Measurements from ENCODE around the gene TOP1. TPM values are rescaled to one million over a fixed set of nuclear protein-coding genes. Genes with fewer than 3 reads are reported as not detected.

TOP1 gene
- total RNA-seq, 1 donor from 2014 or later, result 38.1 TPM

GRCh38 chr20:41118632-41119031, 90.0 kb downstream of the TOP1 start:
- peaks cover 0 to 85% of the 10 kb centered on the region in 2 donors for H3K36me3 ChIP-seq
- no peaks in the 10 kb centered on the region for H3K9me3 ChIP-seq

GRCh38 chr20:41119614-41120561, 91.3 kb downstream of the TOP1 start:
- no peaks in the 10 kb centered on the region for H3K9me3 ChIP-seq
- TF ChIP-seq POLR2AphosphoS5 (IDR thresholded peaks at IDR 0.05; ENCODE audit: insufficient read depth in 1 of 2, low read depth in 1 of 2) (no peak), CTCF (IDR thresholded peaks at IDR 0.05) (no peak), POLR2A (IDR thresholded peaks at IDR 0.05) (no peak)
- no peaks in the 10 kb centered on the region for H3K4me1 ChIP-seq
- H3K4me3 ChIP-seq, result no peak overlapping the region
- no peak for DNase-seq (ENCODE audit: extremely low spot score in 2 of 2)
- intact Hi-C loops (cut with DNase I), result no loop called here
- peaks cover 0 to 83% of the 10 kb centered on the region in 2 donors for H3K36me3 ChIP-seq
- no peak overlapping the region for H3K27ac ChIP-seq
- H3K27me3 ChIP-seq, result no peaks in the 10 kb centered on the region

More at GRCh38 chr20:41118632-41119031, 90.0 kb downstream of the TOP1 start:
- Histone ChIP-seq H3K27me3 (no peaks in the 10 kb centered on the region), H3K27ac (no peak overlapping the region), H3K4me3 (no peak overlapping the region), H3K4me1 (no peaks in the 10 kb centered on the region)
- TF ChIP-seq POLR2AphosphoS5 (IDR thresholded peaks at IDR 0.05; ENCODE audit: insufficient read depth in 1 of 2, low read depth in 1 of 2) (no peak), POLR2A (IDR thresholded peaks at IDR 0.05) (no peak), CTCF (IDR thresholded peaks at IDR 0.05) (no peak)
- no peak for DNase-seq (ENCODE audit: extremely low spot score in 2 of 2)
- intact Hi-C loops (cut with DNase I), result no loop called here

- Histone ChIP-seq H3K9me3 (no peaks in the 10 kb centered on the region), H3K4me3 (no peak overlapping the region), H3K4me1 (no peaks in the 10 kb centered on the region), H3K27me3 (no peaks in the 10 kb centered on the region), H3K27ac (no peak overlapping the region), H3K36me3 (peaks cover 0 to 76% of the 10 kb centered on the region in 2 donors)
- DNase-seq (ENCODE audit: extremely low spot score in 2 of 2), result no peak
- TF ChIP-seq POLR2AphosphoS5 (IDR thresholded peaks at IDR 0.05; ENCODE audit: insufficient read depth in 1 of 2, low read depth in 1 of 2) (no peak), CTCF (IDR thresholded peaks at IDR 0.05) (no peak), POLR2A (IDR thresholded peaks at IDR 0.05) (no peak)
- intact Hi-C loops (cut with DNase I), result no loop called here
Observed at GRCh38 chr20:41121399-41121798, 92.8 kb downstream of the TOP1 start.

GRCh38 chr20:41123631-41124030, 95.0 kb downstream of the TOP1 start:
- H3K27ac ChIP-seq, result no peak overlapping the region
- H3K27me3 ChIP-seq, result no peaks in the 10 kb centered on the region
- no peak overlapping the region for H3K4me3 ChIP-seq
- TF ChIP-seq POLR2A (IDR thresholded peaks at IDR 0.05) (no peak), CTCF (IDR thresholded peaks at IDR 0.05) (no peak), POLR2AphosphoS5 (IDR thresholded peaks at IDR 0.05; ENCODE audit: insufficient read depth in 1 of 2, low read depth in 1 of 2) (no peak)
- DNase-seq (ENCODE audit: extremely low spot score in 2 of 2), result no peak
- H3K9me3 ChIP-seq, result no peaks in the 10 kb centered on the region
- peaks cover 0 to 57% of the 10 kb centered on the region in 2 donors for H3K36me3 ChIP-seq
- H3K4me1 ChIP-seq, result no peaks in the 10 kb centered on the region
- intact Hi-C loops (cut with DNase I), result no loop called here

Measured in vagina (tissue), 2 donors.